ENCODE results near the gene MCCC1.

Gene MCCC1

DNA sequence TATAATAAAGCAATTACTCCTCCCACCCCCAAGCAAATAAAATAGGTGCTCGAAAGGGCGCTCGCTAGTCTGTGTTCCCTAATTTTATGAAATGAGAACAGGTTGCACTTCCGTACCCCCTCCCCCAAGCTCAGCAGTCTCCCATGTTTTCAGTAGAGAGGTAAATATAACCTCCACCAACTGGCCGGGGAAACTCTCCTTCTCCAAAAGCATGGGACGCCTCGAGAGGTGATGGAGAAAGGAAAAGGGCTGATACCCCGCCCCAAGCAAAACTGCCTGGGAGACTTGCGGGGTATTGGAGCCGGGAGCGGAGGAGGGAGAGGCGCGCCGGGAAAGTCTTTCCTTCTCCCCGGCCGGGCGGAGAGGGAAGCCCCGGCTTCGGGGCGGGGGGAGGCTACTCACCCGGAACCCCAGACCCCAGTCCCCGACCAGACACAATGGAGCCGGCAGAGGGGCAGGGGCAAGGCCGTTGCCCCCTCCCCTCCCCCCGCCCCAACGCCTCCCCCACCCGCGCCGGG lies 119.6 kb downstream of the MCCC1 start (continued):
- TF ChIP-seq, protein P1, sequence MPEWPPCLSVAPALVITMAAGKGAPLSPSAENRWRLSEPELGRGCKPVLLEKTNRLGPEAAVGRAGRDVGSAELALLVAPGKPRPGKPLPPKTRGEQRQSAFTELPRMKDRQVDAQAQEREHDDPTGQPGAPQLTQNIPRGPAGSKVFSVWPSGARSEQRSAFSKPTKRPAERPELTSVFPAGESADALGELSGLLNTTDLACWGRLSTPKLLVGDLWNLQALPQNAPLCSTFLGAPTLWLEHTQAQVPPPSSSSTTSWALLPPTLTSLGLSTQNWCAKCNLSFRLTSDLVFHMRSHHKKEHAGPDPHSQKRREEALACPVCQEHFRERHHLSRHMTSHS (tag by site-specific recombination; IDR thresholded peaks at IDR 0.05) = no peak
- TF ChIP-seq ZBTB20 (tag by site-specific recombination; IDR thresholded peaks at IDR 0.05) (0 out of 2 replicates have a peak, but pooled peaks have one; percentile 31), ZNF239 (tag by site-specific recombination; IDR thresholded peaks at IDR 0.05) (no peak), ZNF146 (tag by site-specific recombination; IDR thresholded peaks at IDR 0.05) (no peak), ZBTB8A (tag by site-specific recombination; IDR thresholded peaks at IDR 0.05) (peak; percentile 48; the same call in 1 of the 2 replicates), ZNF2 (tag by site-specific recombination; IDR thresholded peaks at IDR 0.05) (no peak), ZNF266 (tag by site-specific recombination; IDR thresholded peaks at IDR 0.05; ENCODE audit: low read depth) (no peak), YY1 (tag by site-specific recombination; IDR thresholded peaks at IDR 0.05) (no peak), IKZF3 (tag by site-specific recombination; IDR thresholded peaks at IDR 0.05) (peak; percentile 78), ZNF174 (tag by site-specific recombination; IDR thresholded peaks at IDR 0.05) (no peak), SP2 (tag by site-specific recombination; IDR thresholded peaks at IDR 0.05) (peak; percentile 36), ZBTB7A (tag by site-specific recombination; IDR thresholded peaks at IDR 0.05; ENCODE audit: low read depth) (no peak), SP7 (tag by site-specific recombination; IDR thresholded peaks at IDR 0.05) (no peak), ZNF404 (tag by site-specific recombination; IDR thresholded peaks at IDR 0.05) (no peak), KLF7 (tag by site-specific recombination; IDR thresholded peaks at IDR 0.05; ENCODE audit: borderline replicate concordance) (no peak), ZFP69B (tag by site-specific recombination; IDR thresholded peaks at IDR 0.05) (no peak), PRDM1 (tag by site-specific recombination; IDR thresholded peaks at IDR 0.05) (0 out of 2 replicates have a peak, but pooled peaks have one; percentile 35), ZFHX2 (tag by site-specific recombination; conservative IDR thresholded peaks at IDR 0.05) (no peak), ZNF747 (tag by site-specific recombination; IDR thresholded peaks at IDR 0.05) (no peak), ZNF76 (tag by site-specific recombination; IDR thresholded peaks at IDR 0.05; ENCODE audit: borderline replicate concordance, low read depth) (no peak), ZNF366 (tag by site-specific recombination; conservative IDR thresholded peaks at IDR 0.05) (no peak), ZNF426 (tag by site-specific recombination; IDR thresholded peaks at IDR 0.05) (no peak), ZNF140 (tag by site-specific recombination; IDR thresholded peaks at IDR 0.05) (no peak), ZBTB17 (tag by site-specific recombination; IDR thresholded peaks at IDR 0.05) (peak; percentile 33; the same call in 1 of the 2 replicates), BCL11B (tag by site-specific recombination; IDR thresholded peaks at IDR 0.05; ENCODE audit: low read depth) (no peak), ZNF133 (tag by site-specific recombination; IDR thresholded peaks at IDR 0.05) (no peak), ZNF514 (tag by site-specific recombination; IDR thresholded peaks at IDR 0.05) (no peak)
- TF ChIP-seq, protein P2, sequence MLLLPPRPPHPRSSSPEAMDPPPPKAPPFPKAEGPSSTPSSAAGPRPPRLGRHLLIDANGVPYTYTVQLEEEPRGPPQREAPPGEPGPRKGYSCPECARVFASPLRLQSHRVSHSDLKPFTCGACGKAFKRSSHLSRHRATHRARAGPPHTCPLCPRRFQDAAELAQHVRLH (tag by site-specific recombination; IDR thresholded peaks at IDR 0.05) = no peak
- TF ChIP-seq, protein P3, sequence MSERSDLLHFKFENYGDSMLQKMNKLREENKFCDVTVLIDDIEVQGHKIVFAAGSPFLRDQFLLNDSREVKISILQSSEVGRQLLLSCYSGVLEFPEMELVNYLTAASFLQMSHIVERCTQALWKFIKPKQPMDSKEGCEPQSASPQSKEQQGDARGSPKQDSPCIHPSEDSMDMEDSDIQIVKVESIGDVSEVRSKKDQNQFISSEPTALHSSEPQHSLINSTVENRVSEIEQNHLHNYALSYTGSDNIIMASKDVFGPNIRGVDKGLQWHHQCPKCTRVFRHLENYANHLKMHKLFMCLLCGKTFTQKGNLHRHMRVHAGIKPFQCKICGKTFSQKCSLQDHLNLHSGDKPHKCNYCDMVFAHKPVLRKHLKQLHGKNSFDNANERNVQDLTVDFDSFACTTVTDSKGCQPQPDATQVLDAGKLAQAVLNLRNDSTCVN (tag by site-specific recombination; optimal IDR thresholded peaks at IDR 0.05) = peak; percentile 26
- TF ChIP-seq, protein P4, sequence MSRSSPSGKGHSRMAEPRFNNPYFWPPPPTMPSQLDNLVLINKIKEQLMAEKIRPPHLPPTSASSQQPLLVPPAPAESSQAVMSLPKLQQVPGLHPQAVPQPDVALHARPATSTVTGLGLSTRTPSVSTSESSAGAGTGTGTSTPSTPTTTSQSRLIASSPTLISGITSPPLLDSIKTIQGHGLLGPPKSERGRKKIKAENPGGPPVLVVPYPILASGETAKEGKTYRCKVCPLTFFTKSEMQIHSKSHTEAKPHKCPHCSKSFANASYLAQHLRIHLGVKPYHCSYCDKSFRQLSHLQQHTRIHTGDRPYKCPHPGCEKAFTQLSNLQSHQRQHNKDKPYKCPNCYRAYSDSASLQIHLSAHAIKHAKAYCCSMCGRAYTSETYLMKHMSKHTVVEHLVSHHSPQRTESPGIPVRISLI (tag by site-specific recombination; IDR thresholded peaks at IDR 0.05) = no peak
- TF ChIP-seq, protein P5, sequence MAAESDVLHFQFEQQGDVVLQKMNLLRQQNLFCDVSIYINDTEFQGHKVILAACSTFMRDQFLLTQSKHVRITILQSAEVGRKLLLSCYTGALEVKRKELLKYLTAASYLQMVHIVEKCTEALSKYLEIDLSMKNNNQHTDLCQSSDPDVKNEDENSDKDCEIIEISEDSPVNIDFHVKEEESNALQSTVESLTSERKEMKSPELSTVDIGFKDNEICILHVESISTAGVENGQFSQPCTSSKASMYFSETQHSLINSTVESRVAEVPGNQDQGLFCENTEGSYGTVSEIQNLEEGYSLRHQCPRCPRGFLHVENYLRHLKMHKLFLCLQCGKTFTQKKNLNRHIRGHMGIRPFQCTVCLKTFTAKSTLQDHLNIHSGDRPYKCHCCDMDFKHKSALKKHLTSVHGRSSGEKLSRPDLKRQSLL (tag by site-specific recombination; IDR thresholded peaks at IDR 0.05) = peak; percentile 96
- TF ChIP-seq, protein P6, sequence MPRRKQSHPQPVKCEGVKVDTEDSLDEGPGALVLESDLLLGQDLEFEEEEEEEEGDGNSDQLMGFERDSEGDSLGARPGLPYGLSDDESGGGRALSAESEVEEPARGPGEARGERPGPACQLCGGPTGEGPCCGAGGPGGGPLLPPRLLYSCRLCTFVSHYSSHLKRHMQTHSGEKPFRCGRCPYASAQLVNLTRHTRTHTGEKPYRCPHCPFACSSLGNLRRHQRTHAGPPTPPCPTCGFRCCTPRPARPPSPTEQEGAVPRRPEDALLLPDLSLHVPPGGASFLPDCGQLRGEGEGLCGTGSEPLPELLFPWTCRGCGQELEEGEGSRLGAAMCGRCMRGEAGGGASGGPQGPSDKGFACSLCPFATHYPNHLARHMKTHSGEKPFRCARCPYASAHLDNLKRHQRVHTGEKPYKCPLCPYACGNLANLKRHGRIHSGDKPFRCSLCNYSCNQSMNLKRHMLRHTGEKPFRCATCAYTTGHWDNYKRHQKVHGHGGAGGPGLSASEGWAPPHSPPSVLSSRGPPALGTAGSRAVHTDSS (tag by site-specific recombination; IDR thresholded peaks at IDR 0.05) = no peak
- TF ChIP-seq, protein P7, sequence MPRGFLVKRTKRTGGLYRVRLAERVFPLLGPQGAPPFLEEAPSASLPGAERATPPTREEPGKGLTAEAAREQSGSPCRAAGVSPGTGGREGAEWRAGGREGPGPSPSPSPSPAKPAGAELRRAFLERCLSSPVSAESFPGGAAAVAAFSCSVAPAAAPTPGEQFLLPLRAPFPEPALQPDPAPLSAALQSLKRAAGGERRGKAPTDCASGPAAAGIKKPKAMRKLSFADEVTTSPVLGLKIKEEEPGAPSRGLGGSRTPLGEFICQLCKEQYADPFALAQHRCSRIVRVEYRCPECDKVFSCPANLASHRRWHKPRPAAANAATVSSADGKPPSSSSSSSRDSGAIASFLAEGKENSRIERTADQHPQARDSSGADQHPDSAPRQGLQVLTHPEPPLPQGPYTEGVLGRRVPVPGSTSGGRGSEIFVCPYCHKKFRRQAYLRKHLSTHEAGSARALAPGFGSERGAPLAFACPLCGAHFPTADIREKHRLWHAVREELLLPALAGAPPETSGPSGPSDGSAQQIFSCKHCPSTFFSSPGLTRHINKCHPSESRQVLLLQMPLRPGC (tag by site-specific recombination; IDR thresholded peaks at IDR 0.05) = no peak
